DMS79 treated with DMSO at 0.1 percent for 48 hours (cell line): Measurements from ENCODE around the gene PSPN.

Experiments used
- DNase-seq: peaks from one replicate; lab custom pipeline; 2025; lab: John Stamatoyannopoulos, UW

The PSPN gene, protein sequence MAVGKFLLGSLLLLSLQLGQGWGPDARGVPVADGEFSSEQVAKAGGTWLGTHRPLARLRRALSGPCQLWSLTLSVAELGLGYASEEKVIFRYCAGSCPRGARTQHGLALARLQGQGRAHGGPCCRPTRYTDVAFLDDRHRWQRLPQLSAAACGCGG

DNA sequence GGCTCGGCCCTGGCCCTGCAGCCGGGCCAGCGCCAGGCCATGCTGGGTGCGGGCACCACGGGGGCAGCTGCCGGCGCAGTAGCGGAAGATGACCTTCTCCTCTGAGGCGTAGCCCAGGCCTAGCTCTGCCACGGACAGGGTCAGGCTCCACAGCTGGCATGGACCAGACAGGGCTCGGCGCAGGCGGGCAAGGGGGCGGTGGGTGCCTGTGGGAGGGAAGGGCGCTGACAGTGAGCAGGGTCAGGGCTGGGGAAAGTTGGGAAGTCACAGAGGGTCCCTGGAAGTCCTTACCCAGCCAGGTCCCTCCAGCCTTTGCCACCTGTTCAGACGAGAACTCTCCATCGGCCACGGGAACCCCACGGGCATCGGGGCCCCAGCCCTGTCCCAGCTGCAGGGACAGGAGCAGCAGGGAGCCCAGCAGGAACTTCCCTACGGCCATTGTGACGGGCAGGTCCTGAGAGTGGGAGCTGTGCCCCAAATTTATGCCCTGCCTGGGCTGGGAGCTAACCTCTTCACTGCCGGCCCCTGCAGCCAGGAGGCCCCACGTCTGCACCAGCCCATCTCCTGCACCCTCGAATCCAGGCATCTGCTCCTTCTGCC is at the start of gene PSPN:
TSS of gene PSPN (minus strand) at position 523 of the 600 bp plus-strand sequence. CDS start at position 439, 84 bp downstream.
- DNase-seq, result no peak

DNA sequence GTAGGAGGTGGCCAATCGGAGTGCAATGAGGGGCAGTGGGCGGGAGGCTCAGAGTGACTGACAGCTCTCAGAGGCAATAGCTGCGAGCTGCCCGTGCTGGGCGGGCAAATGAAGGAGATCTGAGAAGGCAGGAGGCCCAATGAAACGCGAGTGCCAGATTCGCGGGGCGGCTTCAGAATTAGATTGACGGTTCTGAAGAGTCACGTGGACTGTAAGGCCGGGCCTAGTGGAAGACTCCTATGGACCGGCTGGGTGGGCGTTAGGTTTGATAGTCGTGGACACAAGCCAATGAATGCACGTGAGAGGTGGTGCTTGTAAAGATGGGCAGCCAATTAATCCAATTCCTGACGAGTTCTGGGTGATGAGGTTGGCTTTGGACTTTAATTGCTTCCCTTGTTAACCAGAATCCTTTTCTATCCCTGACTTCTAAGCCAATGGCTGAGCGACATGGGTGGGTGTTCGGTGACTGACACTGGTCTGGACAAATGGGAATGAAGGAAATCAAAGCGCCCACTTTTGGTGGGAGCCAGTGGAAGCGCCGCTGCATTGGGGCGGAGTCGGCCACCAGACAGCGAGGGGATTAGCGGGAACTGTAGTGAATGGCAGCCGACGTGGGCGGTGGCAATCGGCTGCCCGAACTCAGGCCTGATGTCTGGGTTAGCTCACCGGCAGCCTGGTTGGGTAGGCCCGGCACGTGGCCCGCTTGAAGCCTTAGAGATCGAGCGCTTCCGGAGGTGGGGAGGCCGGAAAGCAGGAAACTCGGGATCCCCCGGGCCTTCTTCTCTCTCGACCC is 49.4 kb upstream of the PSPN start:
- DNase-seq, result peak; percentile 99

DNA sequence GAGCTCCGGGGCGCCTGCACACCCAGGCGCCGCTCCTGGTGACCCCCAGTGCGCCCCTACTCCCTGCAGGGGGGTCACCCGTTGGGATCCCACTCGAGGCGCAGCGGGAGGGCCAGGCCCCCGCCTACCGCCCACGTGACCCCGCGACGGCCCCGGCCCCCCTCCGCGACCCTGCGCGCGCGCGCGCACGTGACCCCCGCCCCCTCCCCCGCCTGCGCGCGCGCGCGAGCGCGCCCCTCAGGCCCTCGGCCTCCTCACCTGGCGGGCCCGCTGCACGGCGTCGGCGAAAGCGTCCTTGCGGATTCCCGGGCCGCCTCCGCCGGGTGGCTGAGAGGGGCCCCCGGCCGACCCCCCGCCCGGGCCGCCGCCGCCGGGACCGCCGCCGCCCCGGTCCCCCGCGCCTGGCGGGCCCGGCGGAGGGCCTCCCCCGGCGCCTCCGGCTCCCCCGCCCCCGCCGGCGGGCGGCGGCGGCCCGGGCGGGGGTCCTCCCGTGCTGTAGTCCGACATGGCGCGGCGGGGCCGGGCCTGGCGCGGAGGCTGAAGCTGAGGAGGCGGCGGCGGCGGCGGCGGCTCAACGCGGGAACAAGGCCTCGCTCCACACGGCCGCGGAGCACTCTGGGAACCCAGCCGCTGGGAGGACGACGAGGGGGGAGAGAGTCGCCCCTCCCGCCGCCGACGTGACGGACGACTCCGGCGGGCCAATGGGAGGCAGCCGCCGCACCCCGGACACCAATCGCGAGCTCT is 48.6 kb upstream of the PSPN start, which contains the start of gene KHSRP:
TSS of gene KHSRP (minus strand) at position 617 of the 744 bp plus-strand sequence. CDS start at position 507, 110 bp downstream.
- no peak for DNase-seq

DNA sequence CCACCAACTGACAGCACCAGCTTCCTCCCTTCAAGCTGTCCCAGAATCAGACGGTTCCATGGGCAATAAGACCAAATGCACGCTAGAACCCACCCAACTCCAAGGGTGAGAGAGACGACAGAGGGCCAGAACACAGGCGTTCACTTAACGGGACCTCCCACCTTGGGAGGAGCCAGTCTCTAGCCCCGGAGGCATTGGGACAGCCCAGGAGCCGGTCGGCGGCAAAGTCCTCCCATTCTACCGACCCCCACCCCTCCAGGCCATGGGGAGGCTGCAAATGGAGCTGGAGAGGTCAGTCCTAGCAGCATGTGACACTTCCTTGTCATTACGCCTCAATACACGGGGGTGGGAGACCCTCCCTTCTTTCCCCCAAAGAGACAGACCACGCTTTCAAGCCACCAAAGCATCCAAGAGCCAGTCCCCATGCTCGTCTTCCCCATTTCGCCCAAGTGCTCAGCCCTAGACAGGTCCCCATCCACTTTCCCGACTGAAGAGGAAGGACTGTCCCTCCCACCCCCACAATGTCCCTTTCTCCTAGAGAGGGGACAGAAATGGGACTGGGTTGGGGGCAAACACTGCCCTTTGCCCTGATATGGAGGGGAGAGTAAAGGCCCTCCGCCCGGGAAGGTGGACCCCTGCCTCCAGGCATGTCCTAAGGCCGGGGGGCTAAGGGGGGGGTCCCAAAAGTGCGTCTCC is 47.9 kb upstream of the PSPN start:
- DNase-seq, result no peak

DNA sequence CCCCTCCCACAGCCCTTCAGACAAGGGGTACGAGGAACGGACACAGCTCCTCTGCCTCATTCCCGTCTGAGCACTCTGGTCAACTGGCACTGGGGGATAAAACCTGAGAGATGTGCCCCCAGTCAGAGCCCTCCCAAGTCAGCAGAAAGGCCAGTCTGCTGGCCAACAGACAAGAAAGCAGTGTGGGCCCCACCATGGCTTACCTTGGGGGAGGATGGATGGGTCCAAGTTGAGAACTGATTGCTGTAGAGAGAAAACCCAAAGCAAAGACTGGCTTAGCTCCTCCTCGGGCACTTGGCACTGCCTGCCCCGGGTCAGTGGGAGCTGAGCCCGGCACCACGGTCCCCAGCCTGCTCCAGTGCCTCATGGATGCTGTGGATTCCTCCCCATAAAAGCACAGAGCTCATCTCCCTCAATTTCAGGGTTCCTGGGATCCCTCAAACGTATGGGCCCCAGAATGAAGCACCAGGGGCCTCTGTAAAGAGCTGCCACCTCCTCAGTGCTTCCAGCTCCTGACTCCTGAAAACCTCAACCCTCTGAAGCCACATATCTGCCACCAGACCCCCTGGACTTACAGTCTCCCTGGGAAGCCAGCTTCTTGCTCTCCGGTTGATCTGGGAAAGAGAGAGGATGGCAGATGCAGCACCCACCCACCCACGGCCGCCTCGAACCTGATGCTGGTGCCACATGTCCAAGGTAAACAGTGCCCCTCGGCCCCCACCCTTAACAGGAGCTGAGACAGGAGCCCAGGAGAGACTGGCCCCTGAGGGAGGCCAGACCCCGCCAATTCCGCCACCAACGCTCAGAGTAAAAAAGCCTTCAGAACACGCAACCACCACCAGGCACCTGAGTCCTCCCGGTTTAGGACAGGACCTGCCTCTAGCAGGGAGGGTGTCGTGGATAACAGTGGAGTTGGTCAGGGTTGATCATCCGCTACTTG is 45.6 kb upstream of the PSPN start:
- no peak for DNase-seq

DNA sequence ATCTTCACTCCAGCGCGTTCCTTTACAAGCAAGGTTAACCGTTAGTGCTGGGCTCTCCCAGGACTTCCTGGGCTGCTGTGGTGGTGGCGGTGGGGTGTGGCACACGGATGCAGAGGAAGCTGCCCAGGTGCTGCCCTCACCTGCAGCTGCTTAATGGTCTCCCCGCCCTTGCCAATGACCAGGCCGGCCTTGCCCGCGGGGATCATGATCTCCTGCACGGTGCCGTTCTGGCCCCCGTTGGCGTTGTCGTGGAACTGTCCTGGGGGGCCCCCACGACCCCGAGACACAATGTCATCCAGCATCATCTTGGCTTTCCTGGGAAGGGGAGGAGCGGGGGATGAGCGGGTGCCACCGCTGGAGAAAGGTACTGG is 42.8 kb upstream of the PSPN start:
- DNase-seq, result no peak

DNA sequence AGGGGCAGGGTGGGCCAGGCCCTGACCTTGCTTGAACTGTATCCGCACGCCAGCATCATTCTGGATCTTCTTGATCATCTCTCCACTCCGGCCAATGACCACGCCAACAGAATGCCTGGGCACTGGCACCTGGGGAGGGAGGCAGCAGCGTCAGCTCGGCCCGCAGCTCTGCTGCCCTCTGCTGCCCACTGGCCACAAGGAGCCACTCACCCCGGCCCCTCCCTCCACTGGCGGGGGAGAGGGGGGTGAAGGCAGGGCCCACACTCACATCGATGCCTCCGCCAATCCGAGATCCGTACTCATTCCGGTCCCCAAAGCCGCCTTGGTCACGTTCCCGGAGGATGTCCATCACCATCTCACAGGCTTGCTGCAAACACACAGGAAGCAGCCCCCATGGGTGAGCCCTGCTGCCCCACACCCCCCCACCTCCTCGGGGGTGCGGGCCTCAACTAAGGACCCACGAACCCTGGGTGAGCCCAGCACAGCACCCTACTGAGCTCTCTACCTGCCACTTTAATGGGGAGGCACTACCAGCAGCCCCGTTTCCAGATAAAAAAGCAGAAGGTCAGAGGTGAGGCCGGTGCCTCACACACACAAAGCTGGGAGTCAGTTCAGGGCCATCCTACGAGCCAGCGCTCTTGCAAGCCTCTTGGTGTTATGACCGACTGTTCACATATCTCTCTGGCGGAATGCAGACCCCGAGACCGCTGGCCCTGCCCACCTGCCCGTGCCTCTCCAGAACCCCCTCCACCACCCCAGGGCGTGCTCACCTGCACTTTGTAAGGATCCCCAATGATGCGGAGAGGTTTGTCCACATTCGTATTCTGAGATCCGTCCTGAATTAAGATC is 42.2 kb upstream of the PSPN start:
- DNase-seq, result no peak

DNA sequence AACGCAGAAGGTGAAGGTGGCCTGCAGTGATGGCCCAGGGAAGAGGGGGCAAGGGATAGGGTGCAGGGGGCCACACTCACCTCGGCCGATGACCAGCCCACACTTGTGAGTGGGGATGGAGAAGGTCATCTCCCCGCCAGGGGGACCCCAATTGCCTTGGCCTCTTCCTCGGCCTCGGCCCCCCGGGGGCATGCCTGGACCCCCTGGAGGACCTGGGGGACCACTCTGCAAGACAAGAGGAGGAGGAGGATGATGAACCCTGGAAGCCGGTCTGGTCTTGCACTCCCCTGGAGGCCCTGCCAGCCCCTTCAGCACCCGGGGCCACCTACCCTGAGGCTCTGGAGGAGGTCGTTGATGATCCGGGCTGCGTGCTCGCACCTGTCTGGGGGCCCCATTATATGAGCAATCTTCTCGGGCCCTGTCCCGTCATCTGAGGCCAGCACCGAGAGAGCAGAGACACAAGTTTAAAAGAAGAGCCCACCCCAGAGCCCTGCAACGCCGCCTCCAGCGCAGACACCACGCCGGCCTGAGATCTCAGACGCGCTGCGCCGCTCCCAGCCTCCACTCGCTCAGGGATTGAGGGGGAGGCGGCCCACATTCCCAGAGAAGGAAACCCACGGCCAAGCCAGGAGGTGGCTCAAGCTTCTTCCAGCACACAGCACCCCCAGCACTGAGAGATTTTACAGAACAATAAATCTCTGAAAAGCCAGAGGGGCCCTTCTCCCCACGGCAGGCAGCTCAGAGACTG is 41.1 kb upstream of the PSPN start:
- no peak for DNase-seq

DNA sequence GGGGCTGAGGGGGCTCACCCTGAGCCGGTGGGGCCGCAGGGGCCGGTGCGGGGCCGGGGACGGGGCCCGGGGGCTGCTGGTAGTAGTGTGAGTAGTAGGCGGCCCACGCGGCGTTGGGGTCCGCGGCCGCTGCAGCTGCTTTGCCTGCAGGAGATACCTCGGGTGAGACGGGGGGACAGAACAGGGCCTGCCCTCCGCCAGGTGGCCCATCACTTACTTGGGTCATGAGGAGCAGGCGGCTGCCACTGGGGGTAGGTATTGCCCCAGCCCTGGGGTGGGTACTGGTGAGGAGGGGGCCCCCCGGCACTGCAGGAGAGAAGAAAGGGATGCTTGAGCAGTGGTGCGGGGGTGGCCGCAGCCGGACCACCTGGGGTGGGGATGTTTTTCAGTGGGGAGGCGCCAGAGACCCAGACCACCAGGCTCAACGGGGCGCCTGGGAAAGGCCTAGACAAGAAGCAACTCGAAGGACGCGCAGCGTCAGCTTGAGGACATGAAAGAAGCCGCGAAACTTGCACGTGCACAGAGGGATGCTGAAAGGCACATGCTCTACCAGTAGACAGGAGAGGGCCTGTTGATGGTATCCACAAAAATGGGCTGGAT is 40.0 kb upstream of the PSPN start:
- DNase-seq, result no peak

DNA sequence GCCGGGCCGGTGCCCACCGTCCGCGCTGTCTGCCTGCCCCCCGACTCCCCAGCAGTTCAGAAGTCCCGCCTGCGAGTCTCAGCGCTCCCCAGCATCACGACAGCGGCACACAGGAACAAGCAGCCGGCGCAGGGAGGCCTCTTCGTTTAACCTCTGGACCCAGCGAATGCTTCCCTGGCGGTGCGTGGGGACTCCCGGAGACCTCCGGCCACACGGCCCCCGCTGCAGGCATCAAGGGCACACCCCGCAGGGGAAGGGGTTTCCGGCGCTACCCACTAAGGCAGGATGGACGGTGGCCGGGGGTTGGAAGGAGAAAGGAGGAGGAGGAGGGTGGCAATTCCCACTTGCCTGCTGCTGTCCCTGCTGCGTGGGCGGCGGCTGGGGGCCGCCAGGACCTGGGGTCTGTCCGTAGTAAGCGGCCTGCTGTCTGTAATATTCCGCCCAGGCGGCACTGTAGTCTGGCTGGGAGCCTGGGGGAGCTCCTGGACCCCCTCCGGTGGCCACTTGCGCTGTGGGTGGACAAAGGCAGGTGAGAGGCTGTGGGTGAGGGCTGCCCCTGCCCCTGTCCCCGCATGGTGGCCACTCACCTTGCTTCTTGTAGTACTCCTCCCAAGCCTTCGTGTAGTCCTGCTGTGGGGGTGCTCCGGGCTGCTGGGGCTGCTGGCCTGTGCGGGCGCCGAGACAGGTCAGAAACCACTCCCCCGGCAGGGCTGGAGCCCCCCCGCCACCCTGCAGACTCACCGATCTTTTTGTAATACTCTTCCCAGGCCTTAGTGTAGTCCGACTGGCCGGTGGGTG is 39.3 kb upstream of the PSPN start:
- DNase-seq, result no peak

DNA sequence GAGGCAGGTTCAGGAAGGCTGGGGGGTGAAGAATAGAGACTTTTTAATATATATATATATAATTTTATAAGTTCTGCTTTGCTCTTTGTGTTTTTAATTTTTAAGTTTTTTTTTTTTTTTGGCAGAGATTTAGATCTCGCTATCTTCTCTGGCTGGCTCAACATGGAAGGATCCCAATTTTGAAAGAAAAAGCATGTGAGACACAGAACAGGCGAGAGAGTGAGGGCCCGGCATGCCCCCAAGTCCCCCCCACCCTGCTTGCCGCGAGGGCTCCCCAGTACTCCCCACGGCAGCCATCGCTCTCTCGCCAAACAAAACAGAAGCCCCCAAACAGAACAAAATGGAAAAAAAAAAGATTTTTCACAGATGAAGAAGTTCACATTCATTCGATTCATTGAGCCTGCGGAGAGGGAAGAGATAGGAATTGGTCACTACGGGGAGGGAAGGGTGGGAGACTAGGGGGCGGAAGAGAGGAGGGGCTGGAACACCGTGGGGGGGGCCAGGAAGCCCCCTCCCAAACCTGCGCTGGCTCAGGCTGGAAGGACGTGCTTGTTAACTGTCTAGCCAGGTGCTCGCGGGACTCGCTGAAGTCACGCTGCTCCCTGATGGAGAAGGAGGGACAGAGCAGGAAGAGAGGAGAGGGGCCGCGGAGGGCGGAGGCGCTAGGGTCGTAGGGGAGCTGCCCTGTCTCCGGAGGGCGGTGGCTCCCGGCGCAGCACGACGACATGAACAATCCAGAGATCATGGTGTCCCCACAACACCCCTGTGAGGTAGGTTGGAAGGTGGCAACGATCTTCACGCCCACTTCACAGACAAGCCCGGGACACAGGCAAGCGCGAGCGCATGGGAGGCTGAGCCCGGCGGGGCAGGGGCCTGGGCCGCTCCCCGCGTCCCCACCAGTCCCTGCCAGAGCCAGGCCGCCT is 38.2 kb upstream of the PSPN start:
- no peak for DNase-seq

DNA sequence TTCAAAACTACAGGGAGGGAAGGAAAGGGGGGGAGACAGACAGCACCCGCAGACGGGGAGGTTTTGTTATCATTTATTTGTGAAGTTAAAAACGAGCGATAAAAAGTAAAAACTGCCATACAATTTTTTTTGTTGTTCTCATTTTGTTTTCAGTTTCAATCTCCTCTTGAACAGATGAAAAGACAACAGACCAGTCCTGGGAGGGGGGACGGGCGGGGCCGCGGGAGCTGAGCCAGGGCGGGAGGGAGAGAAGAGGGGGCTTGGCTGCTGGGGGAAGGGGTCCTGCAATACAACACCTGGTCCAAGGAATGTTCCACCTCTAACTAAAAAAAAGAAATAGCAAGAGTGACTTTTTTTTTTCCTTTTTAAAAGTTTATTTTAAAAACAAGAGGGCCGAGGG is 37.6 kb upstream of the PSPN start:
- no peak for DNase-seq

DNA sequence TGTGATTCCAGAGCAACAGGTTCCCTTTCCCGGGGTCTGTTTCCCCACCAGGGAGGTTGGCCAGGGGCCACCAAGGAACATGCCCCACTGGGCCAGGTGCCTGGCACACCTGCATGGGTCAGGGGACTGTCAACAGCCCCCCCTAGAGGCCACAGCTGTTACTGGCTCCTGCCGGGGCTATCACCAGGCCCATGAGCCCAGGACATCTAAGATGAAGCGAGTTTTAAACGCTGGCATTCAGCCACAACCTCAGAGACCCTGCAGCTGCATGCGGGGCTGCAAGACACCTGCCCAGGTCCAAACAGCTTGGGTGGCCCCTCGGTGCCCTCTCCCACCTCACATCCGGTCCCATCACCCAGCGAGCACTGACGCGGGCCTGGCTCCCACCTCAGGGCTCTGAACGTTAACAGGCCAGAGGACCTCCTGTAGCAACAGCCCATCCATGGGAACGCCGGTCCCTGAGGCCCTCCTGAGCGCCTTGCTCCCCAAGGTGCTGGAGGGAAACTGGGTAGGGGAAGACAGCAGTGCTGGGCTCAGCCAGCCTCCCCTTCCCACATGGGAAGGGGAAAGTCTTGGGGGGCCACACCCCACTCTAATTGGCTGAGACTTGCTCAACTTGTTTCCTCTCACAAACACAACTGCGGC is 36.8 kb upstream of the PSPN start:
- DNase-seq, result no peak

DNA sequence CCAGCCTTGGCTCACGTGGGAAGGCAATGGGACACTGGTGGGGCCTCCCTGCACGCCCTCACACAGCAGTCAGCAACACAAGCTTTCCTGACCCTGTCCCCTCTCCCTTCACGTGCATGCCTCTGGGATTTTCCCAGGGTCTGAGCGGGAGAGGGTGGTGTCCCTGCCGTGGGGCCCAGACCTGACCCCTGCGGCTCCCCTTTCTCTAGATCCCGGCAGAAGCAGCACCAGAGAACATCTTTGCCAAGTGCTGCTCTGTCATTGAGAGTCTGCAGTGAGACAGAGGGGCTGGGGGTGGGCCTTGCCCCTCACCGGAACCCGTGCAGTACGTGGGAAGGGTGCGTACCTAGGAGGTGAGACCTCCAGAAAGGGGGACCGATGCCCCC is 36.3 kb upstream of the PSPN start:
- DNase-seq, result no peak

DNA sequence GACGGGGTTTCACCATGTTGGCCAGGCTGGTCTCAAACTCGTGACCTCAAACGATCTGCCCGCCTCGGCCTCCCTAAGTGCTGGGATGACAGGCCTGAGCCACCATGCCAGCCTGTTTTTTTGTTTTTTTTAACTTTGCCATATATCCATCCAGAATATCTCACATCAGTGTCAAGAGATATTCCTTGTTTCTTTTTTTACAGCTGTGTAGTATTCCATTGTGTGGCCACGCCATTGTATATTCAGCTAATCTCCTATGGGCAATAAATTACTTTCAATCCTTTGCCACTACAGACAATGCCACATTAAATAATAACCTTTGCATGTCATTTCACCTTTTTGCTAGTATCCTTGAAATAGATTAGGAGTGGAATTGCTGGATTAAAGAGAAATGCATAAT is 33.6 kb upstream of the PSPN start:
- no peak for DNase-seq

DNA sequence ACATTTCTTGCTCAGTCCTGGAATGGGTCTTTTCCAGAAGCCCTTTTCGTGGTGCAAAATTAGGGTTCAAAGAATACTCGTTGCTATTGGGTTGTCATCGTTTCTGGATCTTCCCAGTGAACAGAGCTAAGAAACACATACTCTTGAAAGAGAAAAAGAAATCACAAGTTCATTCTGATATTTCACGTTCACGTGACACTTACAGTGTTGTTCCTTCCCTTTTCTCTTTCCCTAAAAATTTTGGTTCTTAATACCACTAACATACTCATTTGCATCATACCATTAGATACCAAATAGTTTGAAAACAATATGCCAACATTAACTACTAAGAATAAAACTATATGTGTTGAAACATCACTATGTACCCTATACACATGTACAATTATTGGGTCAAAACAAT is 30.7 kb upstream of the PSPN start:
- no peak for DNase-seq
